ENCODE measurements around the gene ETNK1.

- TF ChIP-seq CTCF (IDR thresholded peaks at IDR 0.05; ENCODE audit: low read depth, low read length, poor library complexity, severe bottlenecking): no peak
- no peak for TF ChIP-seq EZH2phosphoT487 (IDR thresholded peaks at IDR 0.05; ENCODE audit: borderline replicate concordance, low read length)
These were observed 68.1 kb downstream of the ETNK1 start for GRCh38 chr12:22692964-22693555.
